GM12878 (cell line): ENCODE data around the gene KIF18A. TPM values are rescaled to one million over a fixed set of nuclear protein-coding genes. Genes with fewer than 3 reads are reported as not detected.

Source experiments
- BCL11A ChIP-seq: IDR thresholded peaks from 2 replicates; pipeline ENCODE4 v1.6.1; 2011; ENCODE audit warnings: low read depth, low read length
- NFYB ChIP-seq: IDR thresholded peaks from 2 replicates; pipeline ENCODE4 v1.6.1; 2011; ENCODE audit warnings: low read depth, mild to moderate bottlenecking, low read length, improper control_type of control experiment, moderate library complexity; ENCODE audit not compliant: insufficient read depth
- PAX8 ChIP-seq: fragments of 450-650 bp; IDR thresholded peaks from 2 replicates; pipeline ENCODE4 v1.6.1; 2017; ENCODE audit warnings: mild to moderate bottlenecking, moderate library complexity
- RELA ChIP-seq: fragments of 450-650 bp; IDR thresholded peaks from 2 replicates; pipeline ENCODE4 v1.8.0; 2014; ENCODE audit warnings: borderline replicate concordance; ENCODE audit not compliant: partially characterized antibody
- SMAD1 ChIP-seq: fragments of 450-650 bp; IDR thresholded peaks from 2 replicates; pipeline ENCODE4 v1.6.1; 2018; ENCODE audit warnings: mild to moderate bottlenecking, low read depth; ENCODE audit not compliant: partially characterized antibody
- ZBED1 ChIP-seq: IDR thresholded peaks from 2 replicates; pipeline ENCODE4 v1.6.1; 2016; ENCODE audit warnings: borderline replicate concordance
- polyA plus RNA-seq, 11 experiments: library from polyadenylated mRNA; depleted of rRNA in 4 of 11; unstranded in 6 of 11; stranded (reverse) in 5 of 11; fragments of >200 nt; fragmentation: Nextera tagmentation in 4 of 11; fragmentation: Illumina TruSeq in 1 of 11; extraction: Ambion mirVana in 4 of 11; extraction: Trizol in 1 of 11; gene quantifications; 1 replicate in 1 of 11; 2 replicates in 10 of 11; pipeline versions ENCODE4 v1.2.1 to v1.2.3, GENCODE V29; 2011 to 2016; ENCODE audit warnings: inconsistent platforms in 2 of 11, missing spikeins in 2 of 11, low read depth in 1 of 11
- total RNA-seq, 4 experiments: library from RNA; depleted of rRNA in 3 of 4; stranded (reverse); fragments of >200 nt in 3 of 4; fragmentation: Illumina TruSeq in 1 of 4; extraction: Trizol in 1 of 4; gene quantifications; 2 replicates each; pipeline versions ENCODE4 v1.2.1 to v1.2.3, GENCODE V29; 2013 to 2021
- TF ChIP-seq, protein P1 (sequence below): fragments of 450-650 bp; formaldehyde crosslinking; IDR thresholded peaks from 2 replicates; pipeline ENCODE4 v1.4.0; 2020; ENCODE audit warnings: mild to moderate bottlenecking, moderate library complexity
- TF ChIP-seq, protein P2 (sequence below): fragments of 450-650 bp; IDR thresholded peaks from 2 replicates; pipeline ENCODE4 v1.6.1; 2017; ENCODE audit warnings: mild to moderate bottlenecking, low read depth, inconsistent platforms; ENCODE audit not compliant: poor library complexity, severe bottlenecking

Gene KIF18A
- total and polyA plus RNA-seq, 10 of the 15 experiments (the other 5 are each of a cell fraction or from before 2014, with no cell fraction given) = 11.2 to 31.5 (median 20.4) TPM

DNA sequence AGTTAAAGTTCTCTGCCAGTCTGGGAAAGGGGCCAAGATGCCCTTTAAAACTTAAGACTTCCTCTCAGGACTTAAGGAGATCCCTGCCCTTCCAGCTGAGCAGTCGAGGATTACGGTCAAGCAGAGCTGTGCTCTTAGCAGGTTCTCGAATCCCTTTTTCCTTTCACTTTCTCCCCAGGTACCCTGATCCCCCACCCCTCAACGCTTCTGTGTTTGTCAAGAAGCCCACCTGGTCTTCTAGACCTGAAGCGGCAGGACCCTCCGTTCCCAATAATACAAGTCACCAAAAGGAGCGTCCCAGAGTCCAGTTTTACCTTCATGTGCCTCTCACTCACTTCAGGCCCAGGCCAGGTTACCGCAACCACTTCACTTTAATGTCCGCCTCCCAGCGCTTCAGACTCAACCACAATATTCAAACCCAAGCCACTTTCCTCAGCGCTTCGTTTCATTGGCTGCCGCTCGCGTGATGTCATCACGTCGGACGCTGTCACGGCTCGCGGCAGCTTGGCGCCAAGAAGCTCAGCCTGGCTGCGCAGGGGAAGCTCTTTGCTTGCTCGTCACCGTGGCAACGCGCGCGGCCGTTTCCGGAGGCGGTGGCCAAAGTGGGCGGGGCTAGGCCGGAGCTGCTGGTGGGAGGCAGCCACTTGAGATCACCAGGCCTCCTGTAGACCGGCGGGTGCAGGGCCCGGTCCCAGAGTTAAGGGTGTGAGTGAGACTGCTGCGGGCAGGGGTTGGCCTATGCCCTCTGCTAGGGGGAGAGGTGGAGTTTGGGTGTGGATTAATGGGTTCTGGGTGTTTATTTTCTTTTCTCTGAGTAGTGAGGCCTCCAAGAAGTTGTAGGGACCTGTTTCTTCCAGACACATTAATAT is at the start of gene KIF18A, which contains the start of gene METTL15 (continued):
- TF ChIP-seq BCL11A (no peak), RELA (no peak), PAX8 (no peak), SMAD1 (no peak), NFYB (peak; percentile 86), ZBED1 (no peak)
- TF ChIP-seq, protein P1, sequence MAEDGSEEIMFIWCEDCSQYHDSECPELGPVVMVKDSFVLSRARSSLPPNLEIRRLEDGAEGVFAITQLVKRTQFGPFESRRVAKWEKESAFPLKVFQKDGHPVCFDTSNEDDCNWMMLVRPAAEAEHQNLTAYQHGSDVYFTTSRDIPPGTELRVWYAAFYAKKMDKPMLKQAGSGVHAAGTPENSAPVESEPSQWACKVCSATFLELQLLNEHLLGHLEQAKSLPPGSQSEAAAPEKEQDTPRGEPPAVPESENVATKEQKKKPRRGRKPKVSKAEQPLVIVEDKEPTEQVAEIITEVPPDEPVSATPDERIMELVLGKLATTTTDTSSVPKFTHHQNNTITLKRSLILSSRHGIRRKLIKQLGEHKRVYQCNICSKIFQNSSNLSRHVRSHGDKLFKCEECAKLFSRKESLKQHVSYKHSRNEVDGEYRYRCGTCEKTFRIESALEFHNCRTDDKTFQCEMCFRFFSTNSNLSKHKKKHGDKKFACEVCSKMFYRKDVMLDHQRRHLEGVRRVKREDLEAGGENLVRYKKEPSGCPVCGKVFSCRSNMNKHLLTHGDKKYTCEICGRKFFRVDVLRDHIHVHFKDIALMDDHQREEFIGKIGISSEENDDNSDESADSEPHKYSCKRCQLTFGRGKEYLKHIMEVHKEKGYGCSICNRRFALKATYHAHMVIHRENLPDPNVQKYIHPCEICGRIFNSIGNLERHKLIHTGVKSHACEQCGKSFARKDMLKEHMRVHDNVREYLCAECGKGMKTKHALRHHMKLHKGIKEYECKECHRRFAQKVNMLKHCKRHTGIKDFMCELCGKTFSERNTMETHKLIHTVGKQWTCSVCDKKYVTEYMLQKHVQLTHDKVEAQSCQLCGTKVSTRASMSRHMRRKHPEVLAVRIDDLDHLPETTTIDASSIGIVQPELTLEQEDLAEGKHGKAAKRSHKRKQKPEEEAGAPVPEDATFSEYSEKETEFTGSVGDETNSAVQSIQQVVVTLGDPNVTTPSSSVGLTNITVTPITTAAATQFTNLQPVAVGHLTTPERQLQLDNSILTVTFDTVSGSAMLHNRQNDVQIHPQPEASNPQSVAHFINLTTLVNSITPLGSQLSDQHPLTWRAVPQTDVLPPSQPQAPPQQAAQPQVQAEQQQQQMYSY (CRISPR knock-in tag) = no peak
- TF ChIP-seq, protein P2, sequence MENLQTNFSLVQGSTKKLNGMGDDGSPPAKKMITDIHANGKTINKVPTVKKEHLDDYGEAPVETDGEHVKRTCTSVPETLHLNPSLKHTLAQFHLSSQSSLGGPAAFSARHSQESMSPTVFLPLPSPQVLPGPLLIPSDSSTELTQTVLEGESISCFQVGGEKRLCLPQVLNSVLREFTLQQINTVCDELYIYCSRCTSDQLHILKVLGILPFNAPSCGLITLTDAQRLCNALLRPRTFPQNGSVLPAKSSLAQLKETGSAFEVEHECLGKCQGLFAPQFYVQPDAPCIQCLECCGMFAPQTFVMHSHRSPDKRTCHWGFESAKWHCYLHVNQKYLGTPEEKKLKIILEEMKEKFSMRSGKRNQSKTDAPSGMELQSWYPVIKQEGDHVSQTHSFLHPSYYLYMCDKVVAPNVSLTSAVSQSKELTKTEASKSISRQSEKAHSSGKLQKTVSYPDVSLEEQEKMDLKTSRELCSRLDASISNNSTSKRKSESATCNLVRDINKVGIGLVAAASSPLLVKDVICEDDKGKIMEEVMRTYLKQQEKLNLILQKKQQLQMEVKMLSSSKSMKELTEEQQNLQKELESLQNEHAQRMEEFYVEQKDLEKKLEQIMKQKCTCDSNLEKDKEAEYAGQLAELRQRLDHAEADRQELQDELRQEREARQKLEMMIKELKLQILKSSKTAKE = peak; percentile 21
